ENCODE results near the gene SDHAF3. TPM values are rescaled to one million over a fixed set of nuclear protein-coding genes. Genes with fewer than 3 reads are reported as not detected.
"Not testable (repeated sequence)": the region's sequence is repeated elsewhere in the genome, so short reads cannot be mapped to it uniquely, and the experiment has no call there.

The SDHAF3 gene
- total RNA-seq, 1 donor from 2014 or later: 2.2 TPM

GRCh38 chr7:97123115-97123514 is 5.6 kb downstream of the SDHAF3 start:
- not testable (repeated sequence) for DNase-seq (ENCODE audit: low read depth in 2 of 2)

GRCh38 chr7:97126483-97127171 is 9.1 kb downstream of the SDHAF3 start:
- DNase-seq (ENCODE audit: low read depth in 2 of 2): no peak

- DNase-seq (ENCODE audit: low read depth in 2 of 2): no peak
Observed at GRCh38 chr7:97128736-97129135, 11.2 kb downstream of the SDHAF3 start.

- DNase-seq (ENCODE audit: low read depth in 2 of 2): no peak
Observed at GRCh38 chr7:97130417-97131139, 13.1 kb downstream of the SDHAF3 start.

GRCh38 chr7:97133159-97133558 is 15.7 kb downstream of the SDHAF3 start:
- DNase-seq (ENCODE audit: low read depth in 2 of 2): no peak

GRCh38 chr7:97138830-97139229 is 21.3 kb downstream of the SDHAF3 start:
- no peak for DNase-seq (ENCODE audit: low read depth in 2 of 2)

GRCh38 chr7:97145068-97145467 is 27.6 kb downstream of the SDHAF3 start:
- peak; percentile 18 to 49 for DNase-seq (ENCODE audit: low read depth in 2 of 2)

GRCh38 chr7:97149843-97150242 is 32.3 kb downstream of the SDHAF3 start:
- no peak for DNase-seq (ENCODE audit: low read depth in 2 of 2)

GRCh38 chr7:97155897-97156418 is 38.5 kb downstream of the SDHAF3 start:
- DNase-seq (ENCODE audit: low read depth in 2 of 2): no peak

- DNase-seq (ENCODE audit: low read depth in 2 of 2): not testable (repeated sequence)
Observed at GRCh38 chr7:97159984-97160383, 42.5 kb downstream of the SDHAF3 start.

- not testable (repeated sequence) for DNase-seq (ENCODE audit: low read depth in 2 of 2)
Observed at GRCh38 chr7:97161609-97162008, 44.1 kb downstream of the SDHAF3 start.

- DNase-seq (ENCODE audit: low read depth in 2 of 2): no peak
Observed at GRCh38 chr7:97166308-97166707, 48.8 kb downstream of the SDHAF3 start.

GRCh38 chr7:97167176-97167575 is 49.7 kb downstream of the SDHAF3 start:
- no peak for DNase-seq (ENCODE audit: low read depth in 2 of 2)

GRCh38 chr7:97167749-97168148 is 50.3 kb downstream of the SDHAF3 start:
- no peak for DNase-seq (ENCODE audit: low read depth in 2 of 2)

GRCh38 chr7:97174303-97174702 is 56.8 kb downstream of the SDHAF3 start:
- no peak for DNase-seq (ENCODE audit: low read depth in 2 of 2)

- peak; percentile 26 to 61 for DNase-seq (ENCODE audit: low read depth in 2 of 2)
Observed at GRCh38 chr7:97179454-97180104, 62.1 kb downstream of the SDHAF3 start.

- no peak for DNase-seq (ENCODE audit: low read depth in 2 of 2)
Observed at GRCh38 chr7:97187067-97187466, 69.6 kb downstream of the SDHAF3 start.

- DNase-seq (ENCODE audit: low read depth in 2 of 2): not testable (repeated sequence)
Observed at GRCh38 chr7:97196174-97196573, 78.7 kb downstream of the SDHAF3 start.

GRCh38 chr7:97198596-97198995 is 81.1 kb downstream of the SDHAF3 start:
- DNase-seq (ENCODE audit: low read depth in 2 of 2): no peak

- no peak for DNase-seq (ENCODE audit: low read depth in 2 of 2)
Observed at GRCh38 chr7:97200018-97200417, 82.5 kb downstream of the SDHAF3 start.

- DNase-seq (ENCODE audit: low read depth in 2 of 2): no peak
Observed at GRCh38 chr7:97203957-97204356, 86.5 kb downstream of the SDHAF3 start.

GRCh38 chr7:97204821-97205220 is 87.3 kb downstream of the SDHAF3 start:
- no peak for DNase-seq (ENCODE audit: low read depth in 2 of 2)
